Activated CD8-positive, alpha-beta memory T cell treated with anti-CD3 and anti-CD28 coated beads, Interleukin-2, amount 10 ng/mL, durations not matched to agents 7 days and 5 days (primary cell): ENCODE measurements around the gene DYRK1A. TPM values are rescaled to one million over a fixed set of nuclear protein-coding genes. Genes with fewer than 3 reads are reported as not detected.

Source experiments
- ATAC-seq: fragments of 150-1000 bp; cut with Tn5 transposase; one replicate; pipeline ENCODE4 v1.10.0; 2021; ENCODE audit warnings: moderate library complexity
- CTCF ChIA-PET: fragments of 350-600 bp; sonication (Branson Sonifier 250); formaldehyde crosslinking; loops from one replicate; lab custom pipeline; 2021; ENCODE audit warnings: antibody characterized with exemption; lab: Charles Lee
- DNase-seq: peaks from one replicate; pipeline ENCODE4 v3.0.0-alpha.2; 2020
- H3K27ac Mint-ChIP-seq: one replicate; pipeline ENCODE4 v1.8.0; 2021; ENCODE audit warnings: mild to moderate bottlenecking, mixed read lengths
- H3K27me3 Mint-ChIP-seq: one replicate; pipeline ENCODE4 v1.8.0; 2021; ENCODE audit warnings: mixed read lengths
- H3K36me3 Mint-ChIP-seq: one replicate; pipeline ENCODE4 v1.8.0; 2021; ENCODE audit warnings: mild to moderate bottlenecking, mixed read lengths
- H3K4me1 Mint-ChIP-seq: one replicate; pipeline ENCODE4 v1.8.0; 2021; ENCODE audit warnings: mixed read lengths
- H3K4me3 Mint-ChIP-seq: one replicate; pipeline ENCODE4 v1.8.0; 2021; ENCODE audit warnings: mild to moderate bottlenecking, moderate library complexity, mixed read lengths
- H3K9me3 Mint-ChIP-seq: one replicate; pipeline ENCODE4 v1.8.0; 2022; ENCODE audit warnings: low read depth, mixed read lengths
- total RNA-seq, 2 experiments: library from RNA; stranded (reverse); gene quantifications; one replicate each; pipeline ENCODE4 v1.2.3, GENCODE V29; 2021

The DYRK1A gene
- total RNA-seq, 2 experiments from 2014 or later: 75.7 to 83.3 TPM

- Mint-ChIP-seq H3K9me3 (no peaks in the 10 kb centered on the region), H3K36me3 (no peaks in the 10 kb centered on the region), H3K4me1 (peaks cover 22% of the 10 kb centered on the region), H3K27me3 (peaks cover 14% of the 10 kb centered on the region), H3K27ac (no peak overlapping the region), H3K4me3 (no peak overlapping the region)
- DNase-seq (no peak), ATAC-seq (no peak)
- CTCF ChIA-PET: no interaction called here
Observed at GRCh38 chr21:37566790-37567615, 200.4 kb downstream of the DYRK1A start.

- H3K27me3 Mint-ChIP-seq: peaks cover 16% of the 10 kb centered on the region
- ATAC-seq (no peak), DNase-seq (no peak)
- no peaks in the 10 kb centered on the region for H3K9me3 Mint-ChIP-seq
- H3K4me1 Mint-ChIP-seq: peaks cover 13% of the 10 kb centered on the region
- H3K36me3 Mint-ChIP-seq: no peaks in the 10 kb centered on the region
- H3K27ac Mint-ChIP-seq: no peak overlapping the region
- CTCF ChIA-PET: no interaction called here
- H3K4me3 Mint-ChIP-seq: no peak overlapping the region
Observed at GRCh38 chr21:37568415-37568814, 201.8 kb downstream of the DYRK1A start.

GRCh38 chr21:37568916-37569315 is 202.3 kb downstream of the DYRK1A start:
- Mint-ChIP-seq H3K27ac (no peak overlapping the region), H3K4me3 (no peak overlapping the region), H3K9me3 (no peaks in the 10 kb centered on the region), H3K4me1 (peaks cover 13% of the 10 kb centered on the region), H3K27me3 (peaks cover 16% of the 10 kb centered on the region), H3K36me3 (no peaks in the 10 kb centered on the region)
- ATAC-seq (no peak), DNase-seq (no peak)
- CTCF ChIA-PET: no interaction called here

GRCh38 chr21:37571442-37571841 is 204.9 kb downstream of the DYRK1A start:
- DNase-seq (no peak), ATAC-seq (no peak)
- no peak overlapping the region for H3K27ac Mint-ChIP-seq
- no peak overlapping the region for H3K4me3 Mint-ChIP-seq
- H3K4me1 Mint-ChIP-seq: no peaks in the 10 kb centered on the region
- H3K27me3 Mint-ChIP-seq: peaks cover 16% of the 10 kb centered on the region
- H3K36me3 Mint-ChIP-seq: no peaks in the 10 kb centered on the region
- H3K9me3 Mint-ChIP-seq: no peaks in the 10 kb centered on the region
- CTCF ChIA-PET: interaction anchor here (0.7 to 2.3 kb wide), 2 partner anchors 8 to 324 kb away, joined by 3 to 9 read pairs; no protein-coding TSS in a partner anchor

- Mint-ChIP-seq H3K36me3 (peaks cover under 1% of the 10 kb centered on the region), H3K9me3 (peaks cover 7% of the 10 kb centered on the region), H3K4me3 (no peak overlapping the region), H3K27me3 (peaks cover 16% of the 10 kb centered on the region), H3K4me1 (no peaks in the 10 kb centered on the region), H3K27ac (no peak overlapping the region)
- DNase-seq (no peak), ATAC-seq (no peak)
- CTCF ChIA-PET: interaction anchor here (2.0 kb wide), 1 partner anchor 11 kb away, joined by 7 read pairs; no protein-coding TSS in a partner anchor
Observed at GRCh38 chr21:37574316-37574715, 207.7 kb downstream of the DYRK1A start.

GRCh38 chr21:37574751-37575150 is 208.2 kb downstream of the DYRK1A start:
- Mint-ChIP-seq H3K27me3 (peaks cover 18% of the 10 kb centered on the region), H3K9me3 (peaks cover 9% of the 10 kb centered on the region), H3K4me1 (no peaks in the 10 kb centered on the region), H3K4me3 (no peak overlapping the region), H3K27ac (no peak overlapping the region), H3K36me3 (peaks cover 3% of the 10 kb centered on the region)
- ATAC-seq (no peak), DNase-seq (no peak)
- CTCF ChIA-PET: interaction anchor here (2.0 kb wide), 1 partner anchor 11 kb away, joined by 7 read pairs; no protein-coding TSS in a partner anchor

GRCh38 chr21:37575580-37575979 is 209.0 kb downstream of the DYRK1A start:
- ATAC-seq (no peak), DNase-seq (no peak)
- CTCF ChIA-PET: interaction anchor here (2.0 kb wide), 1 partner anchor 12 kb away, joined by 7 read pairs; no protein-coding TSS in a partner anchor
- Mint-ChIP-seq H3K4me1 (peaks cover 2% of the 10 kb centered on the region), H3K9me3 (peaks cover 9% of the 10 kb centered on the region), H3K4me3 (no peak overlapping the region), H3K27ac (no peak overlapping the region), H3K36me3 (peaks cover 3% of the 10 kb centered on the region), H3K27me3 (peaks cover 17% of the 10 kb centered on the region)

Other genes with a start within 250 kb of the DYRK1A start
- gene VPS26C, start 99.4 kb upstream of the DYRK1A start, total RNA-seq: 10 to 100 TPM; 83.1 to 94.3 TPM